HEK293 (cell line): ENCODE measurements around the gene LARGE1.

Experiments used
- SCRT1 ChIP-seq: fragments of 450-650 bp; formaldehyde crosslinking; IDR thresholded peaks from 2 replicates; pipeline ENCODE4 v1.5.1; 2016; ENCODE audit warnings: missing biosample characterization, missing genetic modification characterization, borderline replicate concordance
- ZNF24 ChIP-seq: fragments of 450-650 bp; formaldehyde crosslinking; IDR thresholded peaks from 2 replicates; pipeline ENCODE4 v1.5.1; 2016; ENCODE audit warnings: missing biosample characterization, missing genetic modification characterization
- ZNF302 ChIP-seq: fragments of 450-650 bp; formaldehyde crosslinking; IDR thresholded peaks from 2 replicates; pipeline ENCODE4 v1.5.1; 2016; ENCODE audit warnings: missing biosample characterization, missing genetic modification characterization, low read depth
- TF ChIP-seq, protein P1 (sequence below): fragments of 450-650 bp; formaldehyde crosslinking; IDR thresholded peaks from 2 replicates; pipeline ENCODE4 v1.5.1; 2016; ENCODE audit warnings: missing biosample characterization, missing genetic modification characterization
- TF ChIP-seq, protein P2 (sequence below): fragments of 450-650 bp; formaldehyde crosslinking; IDR thresholded peaks from 2 replicates; pipeline ENCODE4 v1.5.1; 2016; ENCODE audit warnings: missing biosample characterization, missing genetic modification characterization
- TF ChIP-seq, protein P3 (sequence below): fragments of 450-650 bp; formaldehyde crosslinking; IDR thresholded peaks from 2 replicates; pipeline ENCODE4 v1.5.1; 2016; ENCODE audit warnings: missing biosample characterization, missing genetic modification characterization
- TF ChIP-seq, protein P4 (sequence below): fragments of 450-650 bp; formaldehyde crosslinking; optimal IDR thresholded peaks from 2 replicates; pipeline ENCODE3; 2016; ENCODE audit warnings: missing biosample characterization, mild to moderate bottlenecking, missing genetic modification characterization

DNA sequence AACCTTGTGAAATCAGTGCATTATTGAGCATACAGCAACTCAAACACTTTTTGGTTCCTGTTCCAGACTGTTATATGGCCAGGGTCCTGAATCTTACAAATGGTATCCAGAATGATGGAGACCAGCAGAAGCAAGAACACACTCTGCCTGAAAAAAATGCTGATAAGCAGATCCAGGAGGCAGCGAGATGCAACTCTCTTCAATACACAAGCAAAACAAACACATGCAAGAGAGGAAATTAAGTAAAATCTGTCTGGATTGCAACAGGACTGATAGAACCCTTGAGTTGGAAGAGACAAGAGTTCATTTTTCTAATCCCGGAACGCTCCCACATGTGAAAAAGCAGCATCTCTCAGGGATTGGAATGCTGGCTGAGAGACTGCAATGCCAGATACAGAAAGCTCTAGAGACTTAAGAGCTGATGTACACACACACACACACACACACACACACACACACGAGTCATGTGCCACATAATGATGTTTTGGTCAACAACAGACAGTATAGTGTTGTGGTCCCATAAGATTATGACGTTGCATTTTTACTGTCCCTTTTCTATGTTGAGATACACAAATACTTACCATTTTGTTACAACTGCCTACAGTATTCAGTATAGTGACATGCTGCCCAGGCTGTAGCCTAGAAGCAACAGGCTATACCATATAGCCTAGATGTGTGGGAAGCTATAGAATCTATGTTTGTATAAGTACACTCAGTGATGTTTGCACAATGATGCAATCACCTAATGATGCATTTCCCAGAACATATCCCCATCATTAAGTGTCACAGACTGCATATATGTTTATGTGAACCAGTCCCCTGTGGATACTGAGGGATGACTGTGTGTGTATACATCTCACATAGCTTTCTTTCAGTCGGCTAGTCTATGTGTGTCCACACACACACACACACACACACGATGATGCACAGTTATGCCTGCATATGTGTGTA is 406.6 kb downstream of the LARGE1 start:
- TF ChIP-seq, protein P1, sequence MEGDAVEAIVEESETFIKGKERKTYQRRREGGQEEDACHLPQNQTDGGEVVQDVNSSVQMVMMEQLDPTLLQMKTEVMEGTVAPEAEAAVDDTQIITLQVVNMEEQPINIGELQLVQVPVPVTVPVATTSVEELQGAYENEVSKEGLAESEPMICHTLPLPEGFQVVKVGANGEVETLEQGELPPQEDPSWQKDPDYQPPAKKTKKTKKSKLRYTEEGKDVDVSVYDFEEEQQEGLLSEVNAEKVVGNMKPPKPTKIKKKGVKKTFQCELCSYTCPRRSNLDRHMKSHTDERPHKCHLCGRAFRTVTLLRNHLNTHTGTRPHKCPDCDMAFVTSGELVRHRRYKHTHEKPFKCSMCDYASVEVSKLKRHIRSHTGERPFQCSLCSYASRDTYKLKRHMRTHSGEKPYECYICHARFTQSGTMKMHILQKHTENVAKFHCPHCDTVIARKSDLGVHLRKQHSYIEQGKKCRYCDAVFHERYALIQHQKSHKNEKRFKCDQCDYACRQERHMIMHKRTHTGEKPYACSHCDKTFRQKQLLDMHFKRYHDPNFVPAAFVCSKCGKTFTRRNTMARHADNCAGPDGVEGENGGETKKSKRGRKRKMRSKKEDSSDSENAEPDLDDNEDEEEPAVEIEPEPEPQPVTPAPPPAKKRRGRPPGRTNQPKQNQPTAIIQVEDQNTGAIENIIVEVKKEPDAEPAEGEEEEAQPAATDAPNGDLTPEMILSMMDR (tag by site-specific recombination), result no peak
- TF ChIP-seq ZNF302 (tag by site-specific recombination) (no peak), SCRT1 (tag by site-specific recombination) (no peak), ZNF24 (tag by site-specific recombination) (peak; percentile 69; the same call in 1 of the 2 replicates)
- TF ChIP-seq, protein P2, sequence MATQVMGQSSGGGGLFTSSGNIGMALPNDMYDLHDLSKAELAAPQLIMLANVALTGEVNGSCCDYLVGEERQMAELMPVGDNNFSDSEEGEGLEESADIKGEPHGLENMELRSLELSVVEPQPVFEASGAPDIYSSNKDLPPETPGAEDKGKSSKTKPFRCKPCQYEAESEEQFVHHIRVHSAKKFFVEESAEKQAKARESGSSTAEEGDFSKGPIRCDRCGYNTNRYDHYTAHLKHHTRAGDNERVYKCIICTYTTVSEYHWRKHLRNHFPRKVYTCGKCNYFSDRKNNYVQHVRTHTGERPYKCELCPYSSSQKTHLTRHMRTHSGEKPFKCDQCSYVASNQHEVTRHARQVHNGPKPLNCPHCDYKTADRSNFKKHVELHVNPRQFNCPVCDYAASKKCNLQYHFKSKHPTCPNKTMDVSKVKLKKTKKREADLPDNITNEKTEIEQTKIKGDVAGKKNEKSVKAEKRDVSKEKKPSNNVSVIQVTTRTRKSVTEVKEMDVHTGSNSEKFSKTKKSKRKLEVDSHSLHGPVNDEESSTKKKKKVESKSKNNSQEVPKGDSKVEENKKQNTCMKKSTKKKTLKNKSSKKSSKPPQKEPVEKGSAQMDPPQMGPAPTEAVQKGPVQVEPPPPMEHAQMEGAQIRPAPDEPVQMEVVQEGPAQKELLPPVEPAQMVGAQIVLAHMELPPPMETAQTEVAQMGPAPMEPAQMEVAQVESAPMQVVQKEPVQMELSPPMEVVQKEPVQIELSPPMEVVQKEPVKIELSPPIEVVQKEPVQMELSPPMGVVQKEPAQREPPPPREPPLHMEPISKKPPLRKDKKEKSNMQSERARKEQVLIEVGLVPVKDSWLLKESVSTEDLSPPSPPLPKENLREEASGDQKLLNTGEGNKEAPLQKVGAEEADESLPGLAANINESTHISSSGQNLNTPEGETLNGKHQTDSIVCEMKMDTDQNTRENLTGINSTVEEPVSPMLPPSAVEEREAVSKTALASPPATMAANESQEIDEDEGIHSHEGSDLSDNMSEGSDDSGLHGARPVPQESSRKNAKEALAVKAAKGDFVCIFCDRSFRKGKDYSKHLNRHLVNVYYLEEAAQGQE (tag by site-specific recombination), result no peak
- TF ChIP-seq, protein P3, sequence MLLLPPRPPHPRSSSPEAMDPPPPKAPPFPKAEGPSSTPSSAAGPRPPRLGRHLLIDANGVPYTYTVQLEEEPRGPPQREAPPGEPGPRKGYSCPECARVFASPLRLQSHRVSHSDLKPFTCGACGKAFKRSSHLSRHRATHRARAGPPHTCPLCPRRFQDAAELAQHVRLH, result no peak
- TF ChIP-seq, protein P4, sequence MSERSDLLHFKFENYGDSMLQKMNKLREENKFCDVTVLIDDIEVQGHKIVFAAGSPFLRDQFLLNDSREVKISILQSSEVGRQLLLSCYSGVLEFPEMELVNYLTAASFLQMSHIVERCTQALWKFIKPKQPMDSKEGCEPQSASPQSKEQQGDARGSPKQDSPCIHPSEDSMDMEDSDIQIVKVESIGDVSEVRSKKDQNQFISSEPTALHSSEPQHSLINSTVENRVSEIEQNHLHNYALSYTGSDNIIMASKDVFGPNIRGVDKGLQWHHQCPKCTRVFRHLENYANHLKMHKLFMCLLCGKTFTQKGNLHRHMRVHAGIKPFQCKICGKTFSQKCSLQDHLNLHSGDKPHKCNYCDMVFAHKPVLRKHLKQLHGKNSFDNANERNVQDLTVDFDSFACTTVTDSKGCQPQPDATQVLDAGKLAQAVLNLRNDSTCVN (tag by site-specific recombination), result no peak
